GM19324 (cell line): ENCODE data around the gene SLC25A40.
"Not testable (repeated sequence)": the region's sequence is repeated elsewhere in the genome, so short reads cannot be mapped to it uniquely, and the experiment has no call there.

Source experiments
- ATAC-seq: cut with Tn5 transposase; IDR thresholded peaks from one replicate; pipeline ENCODE4 v1.9.1; 2021; ENCODE audit warnings: mild to moderate bottlenecking, moderate library complexity; ENCODE audit not compliant: unreplicated experiment, low FRiP score

Gene SLC25A40

GRCh38 chr7:87872346-87872745, 3.8 kb downstream of the SLC25A40 start:
- ATAC-seq = no peak

DNA sequence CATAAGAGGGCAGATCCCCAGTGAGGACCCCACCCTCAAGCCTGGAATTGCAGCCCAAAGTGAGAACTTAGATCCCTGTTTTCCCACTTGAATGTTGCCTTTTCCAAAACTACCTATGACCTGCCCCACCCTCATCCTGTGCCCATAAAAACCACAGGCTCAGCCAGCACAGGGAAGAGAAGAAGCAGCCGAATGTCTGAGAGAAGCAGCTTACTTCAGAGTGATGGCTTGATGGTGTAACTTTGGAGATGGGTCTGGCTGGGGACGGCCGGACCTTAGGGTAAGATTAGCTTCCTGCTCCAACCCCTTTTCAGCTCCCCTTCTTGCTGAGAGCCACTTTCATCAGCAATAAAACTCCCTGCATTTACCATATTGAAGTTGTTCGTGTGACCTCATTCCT, 5.7 kb downstream of the SLC25A40 start:
- ATAC-seq = no peak

DNA sequence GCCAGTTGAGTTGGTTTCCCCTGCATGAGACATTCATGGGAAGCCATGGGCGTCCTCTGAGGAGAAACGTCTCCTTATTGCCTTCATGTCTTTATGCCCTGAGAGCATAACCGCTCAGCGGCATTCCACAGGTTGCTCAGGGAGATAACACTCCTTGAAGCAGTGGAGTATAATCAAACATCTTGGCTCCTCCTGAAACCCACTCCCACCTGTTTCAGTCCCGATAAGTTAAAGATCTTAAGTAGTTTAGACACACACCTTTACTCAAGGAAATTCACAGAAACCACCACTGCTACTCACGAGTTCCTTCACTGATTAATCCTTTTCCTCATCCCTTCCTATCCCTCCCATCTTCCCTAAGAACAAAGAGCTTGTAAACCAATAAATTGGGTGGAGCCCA, 9.6 kb downstream of the SLC25A40 start:
- ATAC-seq = not testable (repeated sequence)

DNA sequence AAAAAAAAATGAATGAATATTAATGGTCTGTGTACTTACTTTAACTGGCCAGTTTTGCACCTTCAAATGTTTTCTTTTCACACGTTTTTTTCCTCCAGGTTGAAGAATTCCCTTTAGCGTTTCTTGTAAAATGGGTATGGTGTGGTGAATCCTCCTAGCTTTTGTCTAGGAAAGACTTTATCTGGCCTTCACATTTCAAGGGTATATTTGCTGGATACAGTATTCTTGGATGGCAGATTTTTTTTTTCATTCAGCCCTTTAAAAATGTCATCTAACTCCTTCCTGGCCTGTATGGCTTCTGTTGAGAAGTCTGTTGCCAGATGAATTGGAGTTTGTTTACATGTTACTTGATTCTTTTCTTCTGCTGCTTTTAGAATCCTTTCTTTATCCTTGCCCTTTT, 10.1 kb downstream of the SLC25A40 start:
- ATAC-seq = no peak

DNA sequence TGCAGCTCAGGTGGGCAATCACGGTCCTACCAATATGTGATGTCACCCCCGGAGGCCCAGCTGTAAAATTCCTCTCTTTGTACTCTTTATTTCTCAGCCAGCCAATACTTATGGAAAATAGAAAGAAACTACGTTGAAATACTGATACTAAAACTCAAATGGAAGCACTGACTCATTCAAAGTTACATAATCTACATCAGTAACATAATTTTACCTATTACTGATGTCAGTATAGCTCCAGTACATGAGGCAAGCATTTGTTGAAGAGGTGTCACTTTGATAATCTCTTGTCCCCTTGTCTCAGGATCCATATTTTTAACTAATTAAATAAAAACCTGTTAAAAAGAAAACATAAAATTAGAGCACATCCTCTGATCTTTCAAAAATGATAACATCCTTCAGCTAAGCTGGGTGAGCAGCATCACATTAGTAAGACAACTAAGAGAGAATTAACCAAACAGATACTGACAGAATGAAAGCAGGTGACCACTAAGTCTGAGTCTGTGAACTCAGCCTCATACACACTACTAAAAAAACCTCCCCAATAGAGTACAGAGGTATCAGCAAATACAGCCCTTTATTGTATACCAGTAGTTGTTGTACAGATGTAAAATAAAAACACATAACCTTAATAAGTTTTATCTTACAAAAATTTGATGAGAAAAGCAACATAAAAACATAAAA, 17.6 kb downstream of the SLC25A40 start:
- no peak for ATAC-seq

DNA sequence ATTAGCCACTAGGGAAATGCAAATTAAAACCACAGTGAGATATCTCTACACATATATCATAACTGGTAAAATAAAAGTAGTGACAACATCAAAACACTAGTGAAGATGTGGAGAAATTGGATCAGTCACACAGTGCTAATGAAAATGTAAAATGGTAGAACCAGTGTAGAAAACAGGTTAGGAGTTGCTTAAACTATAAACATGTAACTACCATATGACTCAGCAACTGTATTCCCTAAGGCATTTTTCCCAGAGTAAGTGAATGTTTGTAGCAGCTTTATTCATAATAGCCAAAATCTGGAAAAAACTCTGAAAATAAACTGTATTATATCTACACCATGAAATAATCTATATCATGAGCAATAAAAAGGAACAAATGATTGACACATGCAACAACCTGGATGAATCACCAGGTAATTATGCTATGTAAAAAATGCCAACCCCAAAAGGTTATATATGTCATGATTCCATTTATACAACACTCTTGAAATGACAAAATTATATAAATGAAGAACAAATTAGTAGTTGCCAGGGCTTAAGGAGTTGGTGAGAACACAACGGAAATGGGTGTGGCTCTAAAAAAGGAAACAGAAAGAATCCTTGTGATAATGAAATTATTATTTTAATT, 22.8 kb downstream of the SLC25A40 start:
- no peak for ATAC-seq

DNA sequence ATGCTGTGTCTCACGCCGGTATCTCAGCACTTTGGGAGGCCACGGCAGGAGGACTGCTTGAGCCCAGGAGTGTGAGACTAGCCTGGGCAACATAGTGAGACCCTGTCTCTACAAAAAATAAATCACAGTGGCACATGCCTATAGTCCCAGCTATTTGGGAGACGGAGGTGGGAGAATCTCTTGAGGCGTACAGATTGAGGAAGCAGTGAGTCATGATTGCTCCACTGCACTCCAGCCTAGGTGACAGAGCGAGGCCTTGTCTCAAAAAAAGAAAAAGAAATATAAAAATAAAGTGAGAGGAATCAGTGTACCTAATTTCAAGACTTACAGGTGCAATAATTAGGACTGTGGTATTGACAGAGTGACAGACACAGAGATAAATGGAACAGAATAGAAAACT, 23.9 kb downstream of the SLC25A40 start:
- no peak for ATAC-seq

DNA sequence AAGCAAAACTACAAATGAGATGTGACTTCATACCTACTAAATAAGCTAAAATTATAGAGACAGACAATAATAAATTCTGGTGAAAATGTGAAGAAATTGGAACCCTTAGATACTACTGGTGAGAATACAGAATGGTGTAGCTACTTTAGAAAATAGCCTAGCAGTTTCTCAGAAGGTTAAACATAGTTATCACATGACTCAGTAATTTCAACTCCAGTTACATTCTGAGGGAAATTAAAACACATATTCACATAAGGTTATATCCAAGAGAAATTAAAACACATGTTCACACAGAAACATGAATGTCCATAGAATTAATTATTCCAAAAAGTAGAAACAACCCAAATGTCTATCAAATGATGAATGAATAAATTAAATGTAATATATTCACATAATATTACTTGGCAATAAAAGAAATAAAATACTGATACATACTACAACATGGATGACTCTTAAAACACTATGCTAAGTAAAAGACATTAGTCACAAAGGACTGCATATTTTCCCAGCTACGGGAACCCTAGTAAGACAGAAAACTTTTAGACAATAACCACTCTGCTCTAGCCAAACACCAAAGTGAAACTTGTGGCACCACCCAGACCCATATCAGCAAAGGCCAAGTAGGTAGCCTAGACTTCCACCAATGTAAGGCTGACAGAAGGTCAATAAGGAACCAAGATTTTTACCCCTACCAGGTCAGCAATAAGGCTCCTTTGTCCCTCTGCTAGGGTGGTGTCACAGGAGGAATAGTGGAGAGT, 25.1 kb downstream of the SLC25A40 start:
- no peak for ATAC-seq

DNA sequence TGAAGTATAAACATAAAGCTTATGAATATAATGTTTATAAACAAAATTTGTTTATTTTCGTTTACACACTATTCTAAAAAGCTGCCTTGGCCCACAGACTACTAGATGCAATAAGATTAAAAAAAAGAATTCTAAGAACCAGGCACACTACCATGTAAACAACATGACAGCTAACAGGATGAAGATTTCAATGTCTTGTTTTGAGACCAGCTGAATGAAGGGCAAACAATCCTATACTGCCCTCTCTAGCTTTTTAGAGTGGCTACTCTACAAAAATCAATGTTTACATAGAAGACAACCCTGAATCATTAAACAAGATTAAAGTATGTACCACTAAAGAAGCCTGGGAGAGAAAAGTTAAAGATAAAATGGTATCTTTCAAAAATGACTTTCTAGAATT, 38.6 kb downstream of the SLC25A40 start:
- ATAC-seq = no peak

DNA sequence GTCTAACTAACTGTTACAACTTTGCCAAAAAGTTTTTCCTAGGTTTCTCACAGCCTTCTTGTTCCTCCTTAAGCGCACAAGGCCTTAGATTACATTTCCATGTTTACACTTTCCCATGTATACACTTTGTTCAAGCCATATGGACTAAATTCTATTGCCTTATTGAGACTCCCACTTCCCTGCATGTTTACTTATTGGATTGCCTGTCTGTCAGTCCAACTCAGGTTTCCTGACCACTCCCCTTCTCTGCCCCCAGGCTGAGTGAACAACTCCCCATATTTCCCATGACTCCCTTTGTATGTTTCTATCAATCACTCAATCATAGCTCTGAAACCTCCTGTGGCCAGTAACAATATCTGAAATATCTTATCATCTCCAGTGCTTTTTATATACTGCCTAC, 43.0 kb downstream of the SLC25A40 start:
- ATAC-seq = no peak

- no peak for ATAC-seq
Observed at GRCh38 chr7:87831097-87831496, 45.1 kb downstream of the SLC25A40 start.

- not testable (repeated sequence) for ATAC-seq
Observed at GRCh38 chr7:87828383-87828782, 47.8 kb downstream of the SLC25A40 start.

GRCh38 chr7:87825369-87825768, 50.8 kb downstream of the SLC25A40 start:
- not testable (repeated sequence) for ATAC-seq

- not testable (repeated sequence) for ATAC-seq
Observed at GRCh38 chr7:87822056-87822455, 54.1 kb downstream of the SLC25A40 start.

- no peak for ATAC-seq
Observed at GRCh38 chr7:87818336-87818735, 57.8 kb downstream of the SLC25A40 start.

GRCh38 chr7:87816389-87816788, 59.8 kb downstream of the SLC25A40 start:
- no peak for ATAC-seq

GRCh38 chr7:87810726-87811125, 65.4 kb downstream of the SLC25A40 start:
- ATAC-seq = no peak

DNA sequence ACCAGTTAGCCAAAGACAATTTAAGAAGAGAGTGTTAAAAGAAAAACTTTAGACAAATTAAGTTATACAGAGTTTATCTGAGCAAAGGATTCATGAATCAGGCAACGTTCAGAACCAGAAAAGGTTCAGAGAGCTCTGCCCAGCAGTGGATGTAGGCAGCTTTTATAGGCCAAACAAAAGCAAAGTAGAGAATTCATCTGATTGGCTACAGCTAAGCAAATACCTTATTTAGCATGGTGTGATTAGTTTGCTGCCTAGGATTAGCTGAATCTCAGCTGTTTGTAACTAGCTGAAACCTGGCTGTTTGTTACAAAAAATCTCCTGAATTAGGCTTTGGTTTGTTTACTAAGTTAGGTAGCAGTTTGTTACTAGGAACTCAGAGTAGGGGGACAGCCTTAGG, 66.0 kb downstream of the SLC25A40 start:
- no peak for ATAC-seq

- no peak for ATAC-seq
Observed at GRCh38 chr7:87806150-87806549, 70.0 kb downstream of the SLC25A40 start.

DNA sequence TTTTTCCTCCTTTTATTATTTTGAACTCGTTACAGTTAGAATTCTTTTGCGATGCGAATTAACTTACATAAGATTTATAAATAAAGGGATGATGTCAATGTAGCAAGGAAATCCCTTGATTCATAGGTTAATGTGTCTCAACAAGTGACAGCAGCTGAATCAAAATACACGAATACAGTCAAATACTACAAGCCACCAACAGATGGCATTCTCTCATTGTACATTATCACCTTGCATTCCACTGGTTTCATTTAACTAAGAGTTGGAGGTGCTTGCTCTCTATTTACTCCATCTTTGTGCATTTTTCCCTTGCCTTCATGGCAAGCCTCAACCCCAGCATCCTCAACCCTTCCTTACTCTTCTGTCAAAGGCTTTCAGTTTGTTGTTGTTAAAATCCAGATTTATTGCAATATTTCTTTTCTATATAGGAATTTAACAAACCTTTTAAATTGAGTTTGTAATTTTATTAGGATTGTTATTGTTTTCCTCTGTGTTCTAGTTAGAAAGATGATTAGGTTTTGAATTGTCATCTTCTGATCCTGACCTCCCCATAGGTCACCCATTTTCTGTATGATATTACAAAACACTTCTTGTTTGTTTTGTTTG, 78.3 kb downstream of the SLC25A40 start:
- peak; percentile 66 for ATAC-seq

GRCh38 chr7:87797395-87797794, 78.8 kb downstream of the SLC25A40 start:
- peak; percentile 9 for ATAC-seq
